Measurements from ENCODE around the gene SNX9. TPM values are rescaled to one million over a fixed set of nuclear protein-coding genes. Genes with fewer than 3 reads are reported as not detected.

Gene SNX9
- total RNA-seq, 1 experiment from 2014 or later, result 31.3 TPM

GRCh38 chr6:157988700-157989063 is 165.6 kb downstream of the SNX9 start:
- peaks cover 42 to 55% of the 10 kb centered on the region in 2 experiments for H3K4me1 Mint-ChIP-seq
- H3K23ac ChIP-seq (ENCODE audit: insufficient read length, low read depth, low read length), result no peak overlapping the region
- no peak overlapping the region for H2BK5ac ChIP-seq (ENCODE audit: insufficient read length, low read length)
- no peak overlapping the region for H3K14ac ChIP-seq (ENCODE audit: insufficient read depth, low read length)
- WGBS (ENCODE audit: extremely low coverage, insufficient read length, low lambda C conversion rate), result no CpG with 5 or more reads among the region's 8 CpGs
- H2AFZ ChIP-seq (ENCODE audit: low read length), result no peak overlapping the region
- no peak overlapping the region for H2BK20ac ChIP-seq (ENCODE audit: low read depth, low read length, poor library complexity, severe bottlenecking)
- H2AK5ac ChIP-seq (ENCODE audit: insufficient read length, low read length), result no peak overlapping the region
- no peak for DNase-seq
- H2BK15ac ChIP-seq (ENCODE audit: low read depth, low read length), result no peak overlapping the region
- no peak overlapping the region for H4K5ac ChIP-seq (ENCODE audit: insufficient read length, low read depth, low read length)
- no peak overlapping the region for H2BK120ac ChIP-seq (ENCODE audit: low read depth, low read length, poor library complexity, severe bottlenecking)
- peaks cover 10% of the 10 kb centered on the region; the same call in 1 of the 2 replicates for H3K4me1 ChIP-seq (ENCODE audit: insufficient read depth, low read length)
- no peaks in the 10 kb centered on the region for H3K27me3 Mint-ChIP-seq (ENCODE audit: low read depth)
- no peak overlapping the region for H4K8ac ChIP-seq (replicated peaks; ENCODE audit: insufficient read length, low read depth, low read length)
- H3K79me2 ChIP-seq (ENCODE audit: insufficient read depth, low read length), result peaks cover 13% of the 10 kb centered on the region
- H3K79me1 ChIP-seq (ENCODE audit: insufficient read depth, low read depth, low read length, poor library complexity, severe bottlenecking), result no peaks in the 10 kb centered on the region
- H3K4ac ChIP-seq (ENCODE audit: low read depth, low read length), result no peak overlapping the region
- no peak overlapping the region for H3K56ac ChIP-seq (ENCODE audit: insufficient read length, low read depth, low read length)
- H3K9me3 Mint-ChIP-seq, result no peaks in the 10 kb centered on the region
- H3K4me2 ChIP-seq (ENCODE audit: insufficient read depth, insufficient read length, low read length), result no peak overlapping the region
- no peak overlapping the region for H3K4me3 Mint-ChIP-seq
- no peak overlapping the region for H2BK12ac ChIP-seq (ENCODE audit: insufficient read length, low read depth, low read length)
- H3K36me3 Mint-ChIP-seq (ENCODE audit: insufficient read depth in 1 of 3, low read depth in 3 of 3), result peaks cover 0 to 4% (median 1%) of the 10 kb centered on the region in 3 experiments; a peak in 4 of 7 replicates
- H3K27me3 ChIP-seq (ENCODE audit: insufficient read depth, low read length), result no peaks in the 10 kb centered on the region
- H3K27ac ChIP-seq (ENCODE audit: insufficient read length, low read depth, low read length), result no peak overlapping the region
- no peaks in the 10 kb centered on the region for H4K20me1 ChIP-seq (ENCODE audit: control insufficient read depth, insufficient read depth, insufficient read length)
- no peak overlapping the region for H3T11ph ChIP-seq (ENCODE audit: low read length)
- H3K18ac ChIP-seq (ENCODE audit: insufficient read length, low read depth, low read length), result no peak overlapping the region
- no peak overlapping the region for H4K91ac ChIP-seq (ENCODE audit: insufficient read length, low read depth, low read length)
- no peak for TF ChIP-seq CTCF (conservative IDR thresholded peaks at IDR 0.05)
- H3K27ac Mint-ChIP-seq, result 0 out of 7 replicates have a peak overlapping the region, but pooled peaks of 1 of the 3 experiments have one; percentile 49
- no peaks in the 10 kb centered on the region for H3K23me2 ChIP-seq (ENCODE audit: insufficient read length, low read depth, low read length, poor library complexity, severe bottlenecking)
- no peak overlapping the region for H3K9ac ChIP-seq (ENCODE audit: extremely low read depth, insufficient read length, low read length)
- H3K9me3 ChIP-seq (ENCODE audit: control insufficient read depth, low read depth, low read length), result no peaks in the 10 kb centered on the region

Data from H9 (cell line).